GM18517 (cell line): ENCODE data around the gene OBSCN.

Source experiments
- ATAC-seq: cut with Tn5 transposase; IDR thresholded peaks from one replicate; pipeline ENCODE4 v1.9.1; 2021; ENCODE audit warnings: mild to moderate bottlenecking, moderate library complexity; ENCODE audit not compliant: unreplicated experiment

OBSCN gene

GRCh38 chr1:228408869-228409805, 201.3 kb downstream of the OBSCN start:
- no peak for ATAC-seq

GRCh38 chr1:228410015-228410414, 202.2 kb downstream of the OBSCN start:
- ATAC-seq = no peak

- ATAC-seq = no peak
These were observed 202.8 kb downstream of the OBSCN start for GRCh38 chr1:228410671-228411070.

GRCh38 chr1:228411121-228411520, 203.3 kb downstream of the OBSCN start:
- no peak for ATAC-seq

GRCh38 chr1:228411548-228412430, 203.9 kb downstream of the OBSCN start:
- ATAC-seq = no peak

GRCh38 chr1:228413241-228414010, 205.6 kb downstream of the OBSCN start:
- no peak for ATAC-seq

GRCh38 chr1:228414511-228415211, 206.8 kb downstream of the OBSCN start:
- no peak for ATAC-seq

- ATAC-seq = no peak
These were observed 207.4 kb downstream of the OBSCN start for GRCh38 chr1:228415221-228415620.

- ATAC-seq = no peak
These were observed 208.0 kb downstream of the OBSCN start for GRCh38 chr1:228415853-228416216.

GRCh38 chr1:228416217-228416933, 208.5 kb downstream of the OBSCN start, which contains the start of gene TRIM17:
TSS of gene TRIM17 (minus strand) at chr1:228416861. CDS start at chr1:228415072, 1,789 bp downstream.
- ATAC-seq = no peak

GRCh38 chr1:228417061-228417460, 209.2 kb downstream of the OBSCN start:
- ATAC-seq = no peak

- ATAC-seq = no peak
These were observed 209.8 kb downstream of the OBSCN start for GRCh38 chr1:228417483-228418203.

GRCh38 chr1:228420968-228421826, 213.4 kb downstream of the OBSCN start:
- no peak for ATAC-seq

GRCh38 chr1:228423404-228424053, 215.7 kb downstream of the OBSCN start:
- ATAC-seq = no peak

GRCh38 chr1:228424685-228425660, 217.1 kb downstream of the OBSCN start:
- ATAC-seq = no peak

- no peak for ATAC-seq
These were observed 218.8 kb downstream of the OBSCN start for GRCh38 chr1:228426518-228427175.
